ENCODE measurements around the gene RINT1.
"Not testable (repeated sequence)": the region's sequence is repeated elsewhere in the genome, so short reads cannot be mapped to it uniquely, and the experiment has no call there.

RINT1 gene

DNA sequence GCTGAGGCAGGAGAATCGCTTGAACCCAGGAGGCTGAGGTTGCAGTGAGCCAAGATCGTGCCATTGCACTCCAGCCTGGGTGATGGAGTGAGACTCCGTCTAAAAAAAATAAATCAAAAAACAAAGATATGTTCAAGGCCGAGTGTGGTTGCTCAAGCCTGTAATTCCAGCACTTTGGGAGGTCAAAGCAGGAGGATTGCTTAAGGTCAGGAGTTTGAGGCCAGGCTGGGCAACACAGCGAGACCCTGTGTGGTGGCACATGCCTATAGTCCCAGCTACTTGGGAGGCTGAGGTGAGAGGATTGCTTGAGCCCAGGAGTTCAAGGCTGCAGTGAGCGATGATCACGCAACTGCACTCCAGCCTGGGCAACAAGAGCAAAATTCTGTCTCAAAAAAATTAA lies 11.4 kb upstream of the RINT1 start:
- H3K36me3 Mint-ChIP-seq (ENCODE audit: insufficient read depth); H3K27me3 Mint-ChIP-seq; DNase-seq; H3K27ac Mint-ChIP-seq; H3K4me1 Mint-ChIP-seq (ENCODE audit: low read depth in 2 of 2); H3K9me3 Mint-ChIP-seq; ATAC-seq (replicated peaks): not testable (repeated sequence)
- peak overlapping the region; percentile 44 to 97 for H3K4me3 Mint-ChIP-seq

DNA sequence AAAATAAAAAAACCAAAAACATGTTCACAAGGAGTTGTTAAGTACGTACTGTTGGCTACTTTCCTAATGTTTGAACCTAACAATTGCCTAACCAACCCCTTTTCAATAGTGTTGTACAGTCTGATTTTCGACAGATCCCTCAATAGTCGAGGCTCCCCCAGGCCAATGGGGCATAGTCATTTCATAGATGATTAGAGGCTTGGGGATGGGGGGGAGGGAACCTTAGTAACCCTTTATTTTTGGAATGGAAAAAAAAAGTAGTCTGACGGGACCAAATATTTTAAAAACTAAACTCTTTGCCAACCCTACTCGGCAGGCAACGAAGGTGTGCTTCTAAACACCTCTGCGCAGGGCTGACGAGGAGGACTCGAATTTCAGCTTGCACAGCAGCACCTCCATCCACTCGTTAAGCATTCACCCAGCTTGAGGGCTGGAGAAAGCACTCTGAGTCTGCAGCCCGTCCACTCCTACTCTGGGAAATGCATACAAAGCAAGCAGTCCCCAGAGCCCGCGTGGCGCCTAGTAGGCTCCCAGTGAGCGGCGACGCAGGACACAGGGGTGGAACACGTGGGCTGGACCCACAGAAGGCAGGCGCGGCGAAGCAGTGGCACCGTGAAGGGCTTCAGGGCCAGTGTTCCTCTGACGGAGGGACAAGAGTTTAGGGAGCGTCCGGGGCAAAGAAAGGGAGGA lies 10.8 kb upstream of the RINT1 start:
- Mint-ChIP-seq H3K27me3 (no peaks in the 10 kb centered on the region), H3K27ac (peak overlapping the region; percentile 69 to 84), H3K4me1 (ENCODE audit: low read depth in 2 of 2) (peaks cover 9 to 10% of the 10 kb centered on the region in 2 donors), H3K9me3 (no peaks in the 10 kb centered on the region), H3K4me3 (peak overlapping the region; percentile 94 to 97), H3K36me3 (ENCODE audit: insufficient read depth) (peaks cover 4% of the 10 kb centered on the region)
- DNase-seq = peak; percentile 7 to 26 (median 24)
- ATAC-seq (replicated peaks) = peak; percentile 38

DNA sequence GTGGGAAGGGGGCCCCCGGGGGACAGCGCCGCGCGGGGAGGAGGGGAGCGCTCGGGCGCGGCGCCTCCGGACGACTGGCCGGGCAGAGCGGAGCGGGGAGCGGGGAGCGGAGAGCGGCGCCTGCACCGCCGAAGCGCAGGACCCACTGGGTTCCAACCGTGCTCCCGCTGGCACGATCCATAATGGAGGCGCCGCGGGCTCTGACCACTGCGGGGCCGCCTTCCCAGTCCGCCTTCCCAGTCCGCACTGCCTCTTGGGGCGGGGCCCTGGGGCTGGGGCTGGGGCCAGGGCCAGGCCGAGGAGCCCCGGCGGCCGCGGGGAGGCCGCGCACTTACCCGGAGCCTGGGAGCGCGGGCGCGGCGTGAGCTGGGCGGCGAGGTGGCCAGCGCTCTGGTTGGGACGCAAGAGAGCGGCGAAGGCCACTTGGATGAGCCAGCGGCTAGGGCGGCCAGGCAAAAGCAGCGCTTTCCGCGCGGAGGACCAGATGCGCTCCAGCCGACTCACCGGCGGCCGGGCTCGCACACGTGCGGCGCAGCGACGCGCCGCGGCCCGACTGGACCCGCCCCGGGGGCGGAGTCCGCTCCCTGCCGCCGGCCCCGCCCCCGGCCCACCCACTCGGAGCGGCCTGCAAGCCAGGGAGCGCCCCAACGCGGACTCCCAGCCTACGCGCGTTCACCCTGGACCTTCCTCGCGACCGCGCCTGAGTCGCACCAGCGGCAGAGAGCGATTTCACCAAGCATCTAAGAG lies 10.1 kb upstream of the RINT1 start, which contains the start of gene PUS7:
Gene PUS7 (minus strand): TSS at position 555 of the 747 bp plus-strand sequence. CDS start 13,759 bp downstream, outside the sequence.
- H3K9me3 Mint-ChIP-seq = no peaks in the 10 kb centered on the region
- peaks cover 4% of the 10 kb centered on the region for H3K36me3 Mint-ChIP-seq (ENCODE audit: insufficient read depth)
- ATAC-seq (replicated peaks) (peak; percentile 91), DNase-seq (peak; percentile 52 to 64 (median 62))
- H3K27ac Mint-ChIP-seq = peak within 1 kb of the TSS; percentile 69 to 84
- H3K4me1 Mint-ChIP-seq (ENCODE audit: low read depth in 2 of 2) = peaks cover 9 to 10% of the 10 kb centered on the region in 2 donors
- H3K27me3 Mint-ChIP-seq = no peaks in the 10 kb centered on the region
- peak within 1 kb of the TSS; percentile 94 to 97 for H3K4me3 Mint-ChIP-seq

GRCh38 chr7:105524423-105524822 lies 7.6 kb upstream of the RINT1 start:
- not testable (repeated sequence) for H3K36me3 Mint-ChIP-seq (ENCODE audit: insufficient read depth); H3K9me3 Mint-ChIP-seq; H3K27me3 Mint-ChIP-seq; H3K27ac Mint-ChIP-seq; H3K4me1 Mint-ChIP-seq (ENCODE audit: low read depth in 2 of 2); ATAC-seq (replicated peaks); DNase-seq; H3K4me3 Mint-ChIP-seq

DNA sequence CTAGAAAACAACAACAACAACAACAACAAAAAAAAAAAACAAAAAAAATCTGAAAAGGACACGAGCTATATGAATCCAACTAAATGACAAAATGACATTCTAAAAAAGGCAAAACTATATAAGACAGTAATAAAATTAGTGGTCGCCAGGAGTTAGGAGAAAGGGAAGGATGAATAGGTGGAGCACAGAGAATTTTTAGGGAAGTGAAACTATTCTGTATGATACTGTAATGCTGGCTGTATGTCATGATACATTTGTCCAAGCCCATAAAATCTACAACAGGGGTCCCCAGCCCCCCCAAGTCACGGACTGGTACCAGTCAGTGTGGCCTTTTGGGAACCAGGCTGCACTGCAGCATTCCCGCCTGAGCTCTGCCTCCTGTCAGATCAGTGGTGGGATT lies 7.2 kb upstream of the RINT1 start:
- Mint-ChIP-seq H3K4me3 (no peak overlapping the region), H3K4me1 (ENCODE audit: low read depth in 2 of 2) (peaks cover 4 to 9% of the 10 kb centered on the region in 2 donors), H3K27ac (no peak overlapping the region), H3K27me3 (no peaks in the 10 kb centered on the region), H3K9me3 (no peaks in the 10 kb centered on the region), H3K36me3 (ENCODE audit: insufficient read depth) (peaks cover 6% of the 10 kb centered on the region)
- ATAC-seq (replicated peaks) = no peak
- DNase-seq = no peak

GRCh38 chr7:105527737-105528136 lies 4.3 kb upstream of the RINT1 start:
- ATAC-seq (replicated peaks); H3K27ac Mint-ChIP-seq: not testable (repeated sequence)

GRCh38 chr7:105530126-105530525 lies 1.9 kb upstream of the RINT1 start:
- peaks cover 13% of the 10 kb centered on the region for H3K36me3 Mint-ChIP-seq (ENCODE audit: insufficient read depth)
- no peak for DNase-seq
- H3K27ac Mint-ChIP-seq = peak overlapping the region in 1 of 2 donors; percentile 86
- no peak for ATAC-seq (replicated peaks)
- peaks cover 18 to 19% of the 10 kb centered on the region in 2 donors for H3K4me1 Mint-ChIP-seq (ENCODE audit: low read depth in 2 of 2)
- H3K9me3 Mint-ChIP-seq = no peaks in the 10 kb centered on the region
- H3K27me3 Mint-ChIP-seq = no peaks in the 10 kb centered on the region
- peak overlapping the region; percentile 36 to 84 for H3K4me3 Mint-ChIP-seq

More at GRCh38 chr7:105527737-105528136, 4.3 kb upstream of the RINT1 start:
- H3K36me3 Mint-ChIP-seq (ENCODE audit: insufficient read depth); DNase-seq; H3K4me1 Mint-ChIP-seq (ENCODE audit: low read depth in 2 of 2); H3K4me3 Mint-ChIP-seq; H3K9me3 Mint-ChIP-seq; H3K27me3 Mint-ChIP-seq: not testable (repeated sequence)

DNA sequence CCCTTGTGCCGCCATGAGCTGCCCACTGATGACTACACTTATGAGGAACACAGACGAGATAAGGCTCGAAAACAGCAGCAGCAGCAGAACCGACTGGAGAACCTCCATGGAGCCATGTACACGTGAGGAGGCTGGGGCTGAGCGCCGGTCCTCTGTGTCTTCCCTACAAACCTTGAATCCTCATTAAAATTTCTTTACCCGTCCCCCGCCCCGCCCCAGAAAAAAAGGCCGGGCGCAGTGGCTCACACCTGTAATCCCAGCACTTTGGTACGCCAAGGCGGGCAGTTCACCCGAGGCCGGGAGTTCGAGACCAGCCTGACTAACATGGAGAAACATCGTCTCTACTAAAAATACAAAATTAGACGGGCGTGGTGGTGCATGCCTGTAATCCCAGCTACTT lies 1.5 kb upstream of the RINT1 start:
- no peaks in the 10 kb centered on the region for H3K27me3 Mint-ChIP-seq
- H3K27ac Mint-ChIP-seq = peak overlapping the region in 1 of 2 donors; percentile 86
- DNase-seq = no peak
- H3K9me3 Mint-ChIP-seq = no peaks in the 10 kb centered on the region
- peaks cover 13% of the 10 kb centered on the region for H3K36me3 Mint-ChIP-seq (ENCODE audit: insufficient read depth)
- peak overlapping the region; percentile 36 to 84 for H3K4me3 Mint-ChIP-seq
- peaks cover 18 to 19% of the 10 kb centered on the region in 2 donors for H3K4me1 Mint-ChIP-seq (ENCODE audit: low read depth in 2 of 2)
- no peak for ATAC-seq (replicated peaks)

DNA sequence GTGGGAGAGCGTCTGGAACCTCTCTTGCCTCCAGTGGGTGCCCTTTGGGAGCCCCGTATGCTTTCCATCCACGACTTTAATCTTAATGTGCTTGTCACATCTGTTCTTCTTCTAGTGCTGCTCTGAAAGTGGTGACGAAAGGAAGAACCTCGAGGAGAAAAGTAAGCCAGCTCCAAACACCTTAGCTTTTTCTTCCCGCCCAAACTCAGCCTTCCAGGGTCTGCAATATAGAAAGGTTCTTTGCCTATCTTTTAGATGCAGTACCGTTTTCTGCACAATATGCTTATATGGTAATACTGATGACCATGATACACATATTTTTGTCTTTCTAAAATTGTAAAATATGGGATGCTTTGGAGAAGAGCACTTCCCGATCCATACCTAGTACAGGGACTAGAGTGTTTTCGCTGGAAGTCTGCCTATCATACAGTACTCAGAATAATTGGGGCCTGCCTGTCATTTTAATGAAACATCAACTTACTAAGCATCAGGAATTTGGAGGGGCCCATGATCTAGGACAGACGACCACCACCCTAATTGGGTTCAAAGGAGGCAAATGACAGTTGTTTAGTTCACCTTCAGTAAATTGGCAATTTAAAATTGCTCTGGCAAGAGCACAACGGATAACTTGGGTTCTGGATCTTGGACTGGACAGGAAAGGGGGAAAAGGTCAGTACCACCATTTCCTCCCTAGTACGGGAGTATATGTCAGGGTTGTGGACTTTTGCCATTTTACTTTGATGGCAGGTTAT lies 884 bp downstream of the RINT1 start:
- Mint-ChIP-seq H3K27ac (peak overlapping the region; percentile 86 to 89), H3K4me1 (ENCODE audit: low read depth in 2 of 2) (peaks cover 19 to 22% of the 10 kb centered on the region in 2 donors), H3K4me3 (peak overlapping the region; percentile 83 to 84), H3K9me3 (no peaks in the 10 kb centered on the region), H3K27me3 (no peaks in the 10 kb centered on the region), H3K36me3 (ENCODE audit: insufficient read depth) (peaks cover 29% of the 10 kb centered on the region)
- DNase-seq (no peak), ATAC-seq (replicated peaks) (no peak)

- Mint-ChIP-seq H3K9me3 (no peaks in the 10 kb centered on the region), H3K27ac (no peak overlapping the region), H3K27me3 (no peaks in the 10 kb centered on the region), H3K4me3 (no peak overlapping the region), H3K4me1 (ENCODE audit: low read depth in 2 of 2) (peaks cover 9 to 20% of the 10 kb centered on the region in 2 donors), H3K36me3 (ENCODE audit: insufficient read depth) (peaks cover 67% of the 10 kb centered on the region)
- no peak for ATAC-seq (replicated peaks)
- DNase-seq = no peak
Observed at GRCh38 chr7:105538339-105538738, 6.3 kb downstream of the RINT1 start.

- H3K9me3 Mint-ChIP-seq = no peaks in the 10 kb centered on the region
- no peaks in the 10 kb centered on the region for H3K27me3 Mint-ChIP-seq
- no peak overlapping the region for H3K4me3 Mint-ChIP-seq
- no peaks in the 10 kb centered on the region for H3K4me1 Mint-ChIP-seq (ENCODE audit: low read depth in 2 of 2)
- H3K27ac Mint-ChIP-seq = no peak overlapping the region
- H3K36me3 Mint-ChIP-seq (ENCODE audit: insufficient read depth) = peaks cover 88% of the 10 kb centered on the region
- ATAC-seq (replicated peaks) = no peak
- DNase-seq = no peak
Observed at GRCh38 chr7:105559926-105560325, 27.9 kb downstream of the RINT1 start.

- ATAC-seq (replicated peaks) = no peak
- peaks cover 86% of the 10 kb centered on the region for H3K36me3 Mint-ChIP-seq (ENCODE audit: insufficient read depth)
- H3K9me3 Mint-ChIP-seq = no peaks in the 10 kb centered on the region
- H3K27me3 Mint-ChIP-seq = no peaks in the 10 kb centered on the region
- no peak overlapping the region for H3K4me3 Mint-ChIP-seq
- no peaks in the 10 kb centered on the region for H3K4me1 Mint-ChIP-seq (ENCODE audit: low read depth in 2 of 2)
- H3K27ac Mint-ChIP-seq = no peak overlapping the region
- DNase-seq = no peak
Observed at GRCh38 chr7:105565190-105565589, 33.2 kb downstream of the RINT1 start.

GRCh38 chr7:105567024-105567423 lies 35.0 kb downstream of the RINT1 start:
- Mint-ChIP-seq H3K27me3 (no peaks in the 10 kb centered on the region), H3K4me3 (no peak overlapping the region), H3K9me3 (no peaks in the 10 kb centered on the region), H3K27ac (no peak overlapping the region), H3K36me3 (ENCODE audit: insufficient read depth) (peaks cover 69% of the 10 kb centered on the region), H3K4me1 (ENCODE audit: low read depth in 2 of 2) (no peaks in the 10 kb centered on the region)
- ATAC-seq (replicated peaks) (no peak), DNase-seq (no peak)

All from effector memory CD8-positive, alpha-beta T cell (primary cell).